Coronary artery (tissue), 2 donors: ENCODE data around the gene SEMA3C.

Experiments
- DNase-seq: peaks from one replicate; pipeline ENCODE4 v3.0.0-alpha.2; 2017; ENCODE audit warnings: low spot score
- H3K27ac ChIP-seq, 2 donors: fragments of 200-600 bp; sonication (generic); one replicate each; pipeline ENCODE4 v1.5.1; 2016 to 2019
- H3K4me3 ChIP-seq: fragments of 200-600 bp; sonication (generic); 2 replicates; pipeline ENCODE4 v1.5.1; 2016; ENCODE audit warnings: mild to moderate bottlenecking, moderate library complexity
- TF ChIP-seq, protein P1 (sequence below): fragments of 200-600 bp; sonication (generic); IDR thresholded peaks from one replicate; pipeline ENCODE4 v1.5.1; 2019; ENCODE audit warnings: antibody characterized with exemption

SEMA3C gene

DNA sequence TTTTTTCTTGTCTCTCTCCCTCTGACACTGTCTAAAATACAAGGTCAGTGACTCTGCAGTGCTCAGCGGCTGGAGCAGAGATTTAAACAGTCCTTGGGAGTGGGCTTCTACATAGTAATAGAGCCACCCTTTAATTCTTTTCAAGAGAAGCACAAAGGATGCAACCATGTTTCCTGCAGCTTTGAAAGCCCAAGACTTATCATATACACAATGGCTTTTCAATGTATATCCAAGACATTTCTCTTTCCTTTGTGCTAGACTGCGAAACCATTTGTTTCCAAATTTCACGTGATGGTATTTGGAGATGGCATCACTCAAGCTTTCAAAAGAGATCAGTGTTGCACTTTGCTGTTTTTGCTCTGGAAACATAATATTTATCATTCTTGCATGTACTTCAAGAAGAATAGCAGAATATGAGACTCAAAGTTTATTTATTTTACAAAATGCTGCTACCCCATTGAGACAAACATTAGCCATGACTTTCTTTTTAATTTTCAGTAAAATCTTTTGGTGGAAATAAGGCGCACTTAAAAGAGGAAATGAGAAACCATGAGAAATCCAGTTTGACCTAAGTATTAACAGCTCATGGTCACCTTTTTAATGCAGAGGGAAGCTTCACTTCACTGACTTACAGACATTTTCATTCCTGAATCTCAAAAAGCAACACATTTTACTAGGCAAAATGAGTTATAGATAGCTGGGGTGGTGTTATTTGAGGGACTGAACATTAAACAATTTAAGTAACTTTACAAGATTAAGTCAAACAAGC is 76.6 kb downstream of the SEMA3C start:
- H3K27ac ChIP-seq, result no peak overlapping the region
- no peak overlapping the region for H3K4me3 ChIP-seq
- TF ChIP-seq, protein P1, sequence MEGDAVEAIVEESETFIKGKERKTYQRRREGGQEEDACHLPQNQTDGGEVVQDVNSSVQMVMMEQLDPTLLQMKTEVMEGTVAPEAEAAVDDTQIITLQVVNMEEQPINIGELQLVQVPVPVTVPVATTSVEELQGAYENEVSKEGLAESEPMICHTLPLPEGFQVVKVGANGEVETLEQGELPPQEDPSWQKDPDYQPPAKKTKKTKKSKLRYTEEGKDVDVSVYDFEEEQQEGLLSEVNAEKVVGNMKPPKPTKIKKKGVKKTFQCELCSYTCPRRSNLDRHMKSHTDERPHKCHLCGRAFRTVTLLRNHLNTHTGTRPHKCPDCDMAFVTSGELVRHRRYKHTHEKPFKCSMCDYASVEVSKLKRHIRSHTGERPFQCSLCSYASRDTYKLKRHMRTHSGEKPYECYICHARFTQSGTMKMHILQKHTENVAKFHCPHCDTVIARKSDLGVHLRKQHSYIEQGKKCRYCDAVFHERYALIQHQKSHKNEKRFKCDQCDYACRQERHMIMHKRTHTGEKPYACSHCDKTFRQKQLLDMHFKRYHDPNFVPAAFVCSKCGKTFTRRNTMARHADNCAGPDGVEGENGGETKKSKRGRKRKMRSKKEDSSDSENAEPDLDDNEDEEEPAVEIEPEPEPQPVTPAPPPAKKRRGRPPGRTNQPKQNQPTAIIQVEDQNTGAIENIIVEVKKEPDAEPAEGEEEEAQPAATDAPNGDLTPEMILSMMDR, result no peak
- no peak for DNase-seq

DNA sequence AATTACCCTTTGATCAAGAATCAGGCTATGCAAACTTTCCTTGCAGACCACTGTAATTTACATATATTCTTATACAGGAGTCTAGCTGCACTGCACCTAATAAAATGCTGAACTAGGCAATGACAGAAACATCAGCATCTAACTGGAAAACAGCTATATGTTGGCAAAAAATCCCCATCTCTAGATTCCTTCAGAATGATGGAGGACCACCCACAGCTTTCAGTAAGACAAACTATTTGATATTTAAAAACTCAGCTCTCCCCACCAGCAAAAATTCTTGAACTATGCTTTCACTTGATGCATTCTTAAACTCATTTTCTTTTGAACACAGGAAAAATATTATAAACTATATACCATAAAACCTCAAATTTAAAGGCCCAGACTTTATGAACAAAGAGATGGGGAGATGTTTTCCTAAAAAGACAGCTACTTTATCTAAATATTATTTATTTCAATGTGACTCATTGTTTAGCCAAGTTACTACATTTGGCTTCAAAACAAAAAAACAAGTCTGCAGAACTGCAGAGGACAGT is 77.4 kb downstream of the SEMA3C start:
- no peak overlapping the region for H3K27ac ChIP-seq
- DNase-seq, result no peak

DNA sequence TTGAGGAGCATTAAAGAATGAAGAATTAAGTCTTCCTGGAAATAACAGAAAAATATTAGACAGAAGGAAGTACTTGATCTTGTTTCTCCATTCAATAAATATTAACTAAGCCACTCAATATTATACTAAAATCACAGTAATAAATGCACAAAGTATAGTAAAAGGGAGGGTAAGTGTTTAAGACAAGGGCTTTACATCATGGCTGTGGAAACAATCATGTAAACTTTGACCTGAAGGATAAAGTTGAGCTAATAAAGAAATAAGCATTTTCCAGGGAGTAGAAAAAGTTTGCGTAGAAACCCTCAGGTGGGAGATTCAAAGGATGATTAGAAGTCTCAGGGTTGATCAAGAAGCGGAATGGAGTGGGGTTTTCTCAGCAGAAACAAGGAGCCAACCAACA is 78.2 kb downstream of the SEMA3C start:
- no peak for DNase-seq
- no peak overlapping the region for H3K4me3 ChIP-seq
- H3K27ac ChIP-seq, result no peak overlapping the region
- TF ChIP-seq, protein P1, result no peak

More for the DNA sequence above, 77.4 kb downstream of the SEMA3C start:
- H3K4me3 ChIP-seq, result no peak overlapping the region
- TF ChIP-seq, protein P1, result no peak

DNA sequence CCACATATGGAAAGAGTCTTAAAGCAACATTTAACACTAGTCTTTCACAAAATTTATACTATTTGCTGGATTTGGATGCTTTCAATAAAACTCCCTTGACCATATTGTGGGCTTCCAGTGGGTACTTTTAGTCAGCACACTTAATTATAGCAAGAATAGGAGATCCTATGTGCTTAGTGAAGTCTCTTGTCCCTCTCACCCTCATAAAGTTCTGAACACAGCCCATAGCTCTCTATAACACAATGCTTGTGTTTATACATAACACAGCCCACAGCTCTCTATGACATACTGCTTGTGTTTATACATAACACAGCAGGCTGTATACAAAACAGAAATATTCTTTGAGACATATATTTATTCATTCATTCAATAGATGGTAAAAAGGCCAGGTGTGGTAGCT is 79.0 kb downstream of the SEMA3C start:
- no peak for DNase-seq
- H3K27ac ChIP-seq, result no peak overlapping the region
- H3K4me3 ChIP-seq, result no peak overlapping the region
- TF ChIP-seq, protein P1, result no peak

DNA sequence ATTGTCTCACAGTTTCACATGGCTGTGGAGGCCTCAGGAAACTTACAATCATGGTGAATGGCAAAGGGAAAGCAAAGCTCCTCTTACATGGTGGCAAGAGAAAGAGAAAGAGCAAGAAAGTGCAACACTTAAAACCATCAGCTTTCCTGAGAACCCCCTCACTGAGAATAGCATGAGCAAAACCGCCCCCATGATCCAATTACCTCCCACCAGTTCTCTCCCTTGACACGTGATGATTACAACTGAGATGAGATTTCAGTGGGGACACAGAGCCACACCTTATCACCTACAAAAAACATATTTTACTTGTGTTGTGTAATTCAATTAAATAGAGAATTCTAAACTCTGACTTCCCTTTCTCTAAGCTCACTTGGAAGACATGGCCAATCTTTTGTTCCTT is 80.2 kb downstream of the SEMA3C start:
- TF ChIP-seq, protein P1, result no peak
- DNase-seq, result no peak
- H3K4me3 ChIP-seq, result no peak overlapping the region
- H3K27ac ChIP-seq, result no peak overlapping the region

DNA sequence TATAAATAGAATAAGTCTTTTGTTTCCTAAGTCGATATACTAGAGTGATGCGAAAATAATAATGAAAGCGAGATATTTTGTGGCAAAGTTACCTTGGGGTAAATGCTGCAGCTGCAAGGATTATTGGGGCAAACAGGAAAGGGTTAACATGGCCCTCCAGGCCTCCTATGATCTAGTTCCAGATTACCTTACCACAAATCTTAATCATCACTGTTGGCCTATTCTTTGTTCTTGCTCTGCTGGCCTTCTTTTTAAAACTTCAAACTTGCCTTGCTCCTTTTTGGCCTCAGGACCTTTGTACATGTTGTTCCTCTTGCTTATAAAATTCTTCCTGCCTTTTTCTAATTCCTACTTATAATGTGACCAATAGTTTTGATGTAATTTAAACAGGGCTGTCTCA is 81.5 kb downstream of the SEMA3C start:
- no peak overlapping the region for H3K4me3 ChIP-seq
- no peak overlapping the region for H3K27ac ChIP-seq
- TF ChIP-seq, protein P1, result no peak
- DNase-seq, result no peak

DNA sequence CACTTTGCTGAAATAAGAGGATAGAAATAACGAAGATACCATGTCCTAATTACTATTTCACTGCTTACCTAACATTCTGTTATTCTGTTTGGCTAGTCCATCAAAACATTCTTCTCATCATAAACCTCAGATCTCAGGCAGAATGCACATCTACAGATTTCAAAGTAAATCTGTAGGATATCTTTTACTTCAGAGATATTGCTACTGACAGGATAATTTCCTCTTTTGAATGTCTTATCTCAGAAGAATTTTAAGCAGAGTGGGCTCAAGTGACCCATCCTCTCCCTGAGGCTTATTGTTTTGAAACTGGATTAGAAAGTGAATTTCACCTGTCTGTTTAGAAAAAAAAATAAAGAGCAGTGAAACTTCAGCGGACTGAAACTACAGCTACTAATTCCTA is 83.6 kb downstream of the SEMA3C start:
- no peak for DNase-seq
- no peak overlapping the region for H3K27ac ChIP-seq
- TF ChIP-seq, protein P1, result no peak
- H3K4me3 ChIP-seq, result no peak overlapping the region
